Measurements from ENCODE around the gene ABHD17B. TPM values are rescaled to one million over a fixed set of nuclear protein-coding genes. Genes with fewer than 3 reads are reported as not detected.

ABHD17B gene
- total and polyA plus RNA-seq, 2 donors (not counting 1 experiment from before 2014, with no cell fraction given) = 14.6 to 20.6 TPM

DNA sequence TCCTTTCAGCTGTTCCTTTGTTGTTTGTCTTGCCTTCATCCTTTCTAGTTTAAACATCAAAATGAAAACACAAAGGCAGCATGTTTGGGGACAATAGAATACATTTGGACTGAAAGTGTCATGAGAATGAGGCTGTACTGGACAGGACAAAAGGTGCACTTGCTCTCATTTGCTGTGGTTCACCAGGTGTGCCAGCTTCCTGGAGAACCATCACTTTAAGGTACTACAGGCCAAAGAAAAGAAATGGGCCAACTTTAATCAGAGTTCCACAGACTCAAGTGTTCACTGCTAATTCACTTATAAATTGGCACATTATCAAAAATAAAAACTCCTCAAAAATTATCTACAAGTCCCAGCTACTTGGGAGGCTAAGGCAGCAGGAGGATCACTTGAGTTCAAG is 53.8 kb downstream of the ABHD17B start:
- no peaks in the 10 kb centered on the region for H3K9me3 ChIP-seq (ENCODE audit: control insufficient read depth, insufficient read depth, low read depth, low read length)
- H3K4me1 ChIP-seq (ENCODE audit: control insufficient read depth, extremely low read depth, insufficient read depth, low read length) = no peaks in the 10 kb centered on the region
- no peak overlapping the region for H3K9ac ChIP-seq (ENCODE audit: insufficient read depth, low read length)
- H3K36me3 ChIP-seq (ENCODE audit: control insufficient read depth, insufficient read depth, low read length) = no peaks in the 10 kb centered on the region
- no peaks in the 10 kb centered on the region for H3K27me3 ChIP-seq (ENCODE audit: control insufficient read depth, insufficient read depth, low read length)
- no peaks in the 10 kb centered on the region for H3K79me2 ChIP-seq (ENCODE audit: control insufficient read depth, insufficient read depth, low read length)
- H3K4me3 ChIP-seq (replicated peaks in 1 of 4; ENCODE audit: control extremely low read depth in 1 of 4, insufficient read depth in 1 of 4, low read depth in 3 of 4, low read length in 4 of 4) = no peak overlapping the region
- no peak for DNase-seq (ENCODE audit: low read depth in 2 of 2)
- H2AFZ ChIP-seq (ENCODE audit: low read length) = no peak overlapping the region
- no peak overlapping the region for H3K27ac ChIP-seq (ENCODE audit: insufficient read depth, low read length)
- no peak overlapping the region for H3K4me2 ChIP-seq (ENCODE audit: extremely low read depth, insufficient read depth, low read length)
- no peaks in the 10 kb centered on the region for H4K20me1 ChIP-seq (ENCODE audit: control insufficient read depth, extremely low read depth, insufficient read depth, low read length)
- TF ChIP-seq EZH2 (IDR thresholded peaks at IDR 0.05; ENCODE audit: low read length, missing control alignments) = no peak
- TF ChIP-seq CTCF (conservative IDR thresholded peaks at IDR 0.05 in 1 of 2, IDR thresholded peaks at IDR 0.05 in 1 of 2; ENCODE audit: low read depth in 1 of 2, low read length in 2 of 2) = no peak

GRCh38 chr9:71854811-71855210 is 56.2 kb downstream of the ABHD17B start:
- no peaks in the 10 kb centered on the region for H3K9me3 ChIP-seq (ENCODE audit: control insufficient read depth, insufficient read depth, low read depth, low read length)
- no peaks in the 10 kb centered on the region for H3K36me3 ChIP-seq (ENCODE audit: control insufficient read depth, insufficient read depth, low read length)
- H3K9ac ChIP-seq (ENCODE audit: insufficient read depth, low read length) = no peak overlapping the region
- no peak overlapping the region for H3K4me2 ChIP-seq (ENCODE audit: extremely low read depth, insufficient read depth, low read length)
- no peak for DNase-seq (ENCODE audit: low read depth in 2 of 2)
- TF ChIP-seq EZH2 (IDR thresholded peaks at IDR 0.05; ENCODE audit: low read length, missing control alignments) (no peak), CTCF (conservative IDR thresholded peaks at IDR 0.05 in 1 of 2, IDR thresholded peaks at IDR 0.05 in 1 of 2; ENCODE audit: low read depth in 1 of 2, low read length in 2 of 2) (no peak)
- H3K4me1 ChIP-seq (ENCODE audit: control insufficient read depth, extremely low read depth, insufficient read depth, low read length) = no peaks in the 10 kb centered on the region
- H3K27ac ChIP-seq (ENCODE audit: insufficient read depth, low read length) = no peak overlapping the region
- H2AFZ ChIP-seq (ENCODE audit: low read length) = no peak overlapping the region
- no peaks in the 10 kb centered on the region for H3K27me3 ChIP-seq (ENCODE audit: control insufficient read depth, insufficient read depth, low read length)
- no peaks in the 10 kb centered on the region for H4K20me1 ChIP-seq (ENCODE audit: control insufficient read depth, extremely low read depth, insufficient read depth, low read length)
- H3K79me2 ChIP-seq (ENCODE audit: control insufficient read depth, insufficient read depth, low read length) = no peaks in the 10 kb centered on the region
- H3K4me3 ChIP-seq (replicated peaks in 1 of 4; ENCODE audit: control extremely low read depth in 1 of 4, insufficient read depth in 1 of 4, low read depth in 3 of 4, low read length in 4 of 4) = no peak overlapping the region

DNA sequence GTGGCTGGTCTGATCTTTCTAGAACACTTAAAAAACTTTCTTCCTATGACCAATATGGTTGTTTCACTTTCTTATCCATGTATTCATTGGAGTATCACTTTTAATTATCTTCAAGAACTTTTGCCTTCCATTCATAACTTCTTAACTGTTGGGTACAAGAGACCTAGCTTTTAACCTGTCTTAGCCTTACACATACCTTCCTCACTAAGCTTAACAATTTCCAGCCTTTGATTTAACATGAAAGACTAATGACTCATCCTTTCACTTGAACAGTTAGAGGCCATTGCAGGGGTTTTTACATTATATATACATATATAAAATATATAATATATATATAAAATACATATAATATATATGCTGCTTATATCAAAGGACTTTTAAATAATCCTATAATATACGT is 57.9 kb downstream of the ABHD17B start:
- Histone ChIP-seq H2AFZ (ENCODE audit: low read length) (no peak overlapping the region), H3K4me3 (replicated peaks in 1 of 4; ENCODE audit: control extremely low read depth in 1 of 4, insufficient read depth in 1 of 4, low read depth in 3 of 4, low read length in 4 of 4) (no peak overlapping the region), H4K20me1 (ENCODE audit: control insufficient read depth, extremely low read depth, insufficient read depth, low read length) (no peaks in the 10 kb centered on the region), H3K27me3 (ENCODE audit: control insufficient read depth, insufficient read depth, low read length) (no peaks in the 10 kb centered on the region), H3K4me1 (ENCODE audit: control insufficient read depth, extremely low read depth, insufficient read depth, low read length) (no peaks in the 10 kb centered on the region), H3K36me3 (ENCODE audit: control insufficient read depth, insufficient read depth, low read length) (no peaks in the 10 kb centered on the region), H3K79me2 (ENCODE audit: control insufficient read depth, insufficient read depth, low read length) (no peaks in the 10 kb centered on the region), H3K4me2 (ENCODE audit: extremely low read depth, insufficient read depth, low read length) (no peak overlapping the region), H3K27ac (ENCODE audit: insufficient read depth, low read length) (no peak overlapping the region), H3K9me3 (ENCODE audit: control insufficient read depth, insufficient read depth, low read depth, low read length) (no peaks in the 10 kb centered on the region), H3K9ac (ENCODE audit: insufficient read depth, low read length) (no peak overlapping the region)
- TF ChIP-seq CTCF (conservative IDR thresholded peaks at IDR 0.05 in 1 of 2, IDR thresholded peaks at IDR 0.05 in 1 of 2; ENCODE audit: low read depth in 1 of 2, low read length in 2 of 2) = no peak
- TF ChIP-seq EZH2 (IDR thresholded peaks at IDR 0.05; ENCODE audit: low read length, missing control alignments) = no peak
- no peak for DNase-seq (ENCODE audit: low read depth in 2 of 2)

All from fibroblast of lung (primary cell).